ENCODE measurements around the gene WDR77.

- TF ChIP-seq CTCF (conservative IDR thresholded peaks at IDR 0.05; ENCODE audit: low read depth, low read length) (no peak), CEBPB (IDR thresholded peaks at IDR 0.05; ENCODE audit: low read depth, low read length) (no peak), MAFK (IDR thresholded peaks at IDR 0.05; ENCODE audit: low read depth, low read length) (no peak)
Measured at GRCh38 chr1:111449703-111450017, 604 bp upstream of the WDR77 start.

Data from IMR-90 (cell line).